Activated CD4-positive, alpha-beta T cell treated with anti-CD3 and anti-CD28 coated beads for 24 hours (primary cell): Measurements from ENCODE around the gene RAB20.
"Not testable (repeated sequence)": the region's sequence is repeated elsewhere in the genome, so short reads cannot be mapped to it uniquely, and the experiment has no call there.

Experiments
- DNase-seq, 2 donors: peaks; one replicate each; pipeline ENCODE4 v3.0.0-alpha.2; 2020; ENCODE audit warnings: low read depth in 2 of 2

The RAB20 gene

DNA sequence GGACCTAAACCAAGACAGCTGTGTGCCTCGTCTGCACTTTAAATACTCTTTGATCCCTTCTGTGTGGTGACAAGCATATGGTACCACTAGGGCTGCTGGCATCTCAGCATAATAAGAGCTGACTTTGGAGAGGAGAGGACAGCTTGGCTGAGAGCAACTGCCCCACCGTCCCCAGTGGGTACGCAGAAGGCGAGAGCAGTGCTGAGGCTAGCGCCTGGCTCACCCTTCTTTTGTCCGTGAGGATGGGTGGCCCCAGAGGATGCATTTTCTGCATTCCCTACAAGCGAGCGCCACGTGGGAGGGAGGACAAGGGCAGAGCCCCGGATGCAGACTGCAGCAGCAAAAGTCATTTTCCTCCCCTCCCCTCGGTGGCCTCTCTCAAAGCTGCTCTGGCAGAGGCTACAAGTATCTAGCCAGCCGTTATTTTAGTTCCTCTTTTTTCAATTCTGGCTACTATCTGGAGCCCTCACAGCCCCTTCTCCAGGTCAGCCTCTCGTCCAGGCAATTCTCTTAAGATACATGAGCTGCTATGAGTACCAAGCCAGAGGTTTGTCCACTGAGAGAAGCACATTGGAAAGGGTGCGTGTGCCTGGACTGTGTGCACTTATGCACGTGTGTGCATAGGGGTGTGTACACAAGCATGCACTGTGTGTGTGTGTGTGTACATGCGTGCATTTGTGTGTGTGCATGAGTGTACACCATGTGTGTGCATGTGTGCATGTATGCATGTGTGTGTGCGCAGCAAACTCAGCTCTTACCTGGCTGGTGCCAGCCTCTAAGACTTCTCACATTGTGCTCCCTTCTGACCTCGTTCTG is 51.3 kb downstream of the RAB20 start:
- no peak for DNase-seq

DNA sequence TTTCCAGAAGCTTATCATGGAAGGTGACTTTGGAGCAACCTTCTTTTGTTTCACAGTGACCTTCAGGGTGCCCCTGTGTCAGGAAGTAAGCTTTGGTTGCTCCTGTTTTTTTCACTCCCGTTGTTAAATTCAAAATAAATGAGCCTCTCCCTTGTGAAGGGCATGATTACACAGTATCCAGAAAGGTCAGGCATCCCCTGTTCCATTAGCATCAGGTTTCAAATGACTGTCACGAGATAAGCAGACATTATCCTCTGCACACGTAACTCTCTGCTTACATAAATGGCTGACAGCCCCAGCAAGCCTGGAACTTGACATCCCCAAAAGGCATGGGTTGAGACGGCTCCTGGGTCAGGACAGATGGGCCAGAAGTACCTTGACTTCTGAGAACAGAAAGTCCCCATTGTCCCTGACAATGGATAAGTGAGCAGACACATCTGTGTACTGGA is 52.0 kb downstream of the RAB20 start:
- no peak for DNase-seq

GRCh38 chr13:110507678-110508381 is 53.7 kb downstream of the RAB20 start:
- DNase-seq, result no peak

- DNase-seq, result no peak
Measured at GRCh38 chr13:110506859-110507566, 54.5 kb downstream of the RAB20 start.

- no peak for DNase-seq
Measured at GRCh38 chr13:110506396-110506795, 55.1 kb downstream of the RAB20 start.

DNA sequence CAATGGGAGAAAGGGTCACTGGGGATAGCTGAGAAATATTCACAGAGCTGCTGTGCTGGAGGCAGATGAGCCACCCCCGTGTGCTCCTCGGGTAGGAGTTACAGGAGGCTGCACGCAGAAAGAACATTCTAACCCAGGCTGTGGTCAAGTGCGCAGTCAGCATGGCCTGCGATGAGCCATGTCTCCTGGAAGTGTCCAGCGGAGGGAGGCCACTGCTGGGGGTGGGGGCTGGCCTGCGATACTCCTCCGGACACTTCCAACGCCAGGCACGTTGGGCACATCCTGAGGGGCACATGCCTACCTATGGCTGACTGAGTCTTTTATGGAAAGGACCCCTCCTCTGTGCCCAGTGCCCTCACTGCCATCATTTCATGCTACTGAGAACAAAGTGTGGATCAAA is 55.9 kb downstream of the RAB20 start:
- no peak for DNase-seq

- DNase-seq, result no peak
Measured at GRCh38 chr13:110503979-110504499, 57.5 kb downstream of the RAB20 start.

- DNase-seq, result no peak
Measured at GRCh38 chr13:110503037-110503901, 58.3 kb downstream of the RAB20 start.

- DNase-seq, result no peak
Measured at GRCh38 chr13:110501188-110501587, 60.3 kb downstream of the RAB20 start.

- no peak for DNase-seq
Measured at GRCh38 chr13:110500341-110500740, 61.2 kb downstream of the RAB20 start.

DNA sequence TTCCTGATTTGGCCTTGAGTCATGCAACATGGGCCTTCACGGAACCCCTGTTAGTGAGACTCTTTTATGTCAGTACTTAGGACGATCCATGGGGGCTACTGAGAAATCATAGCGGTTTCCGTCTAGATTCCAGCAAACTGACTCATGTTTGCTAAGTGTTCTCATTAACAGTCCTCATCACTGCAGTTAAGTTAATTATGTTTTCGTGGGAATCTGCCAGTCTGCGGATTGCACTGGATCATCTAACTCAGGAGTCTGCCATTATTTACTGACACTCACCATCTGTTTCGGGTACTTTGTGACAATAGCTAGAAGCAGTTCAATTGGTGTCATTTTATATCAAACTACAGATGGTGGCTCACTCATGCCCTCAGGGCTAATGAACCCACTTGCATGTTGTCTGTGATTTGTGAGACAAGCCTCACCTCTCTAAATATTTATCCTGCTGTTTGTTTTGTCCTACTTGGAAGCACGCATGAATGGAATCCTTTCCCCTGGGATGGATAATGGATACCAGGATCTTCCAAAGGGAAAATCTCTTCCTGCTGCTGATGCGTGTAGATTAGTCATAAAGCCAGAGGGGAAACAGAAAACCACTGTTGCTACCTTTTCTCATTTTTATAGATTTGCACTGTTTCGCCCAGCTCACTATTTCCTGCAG is 61.8 kb downstream of the RAB20 start:
- no peak for DNase-seq

DNA sequence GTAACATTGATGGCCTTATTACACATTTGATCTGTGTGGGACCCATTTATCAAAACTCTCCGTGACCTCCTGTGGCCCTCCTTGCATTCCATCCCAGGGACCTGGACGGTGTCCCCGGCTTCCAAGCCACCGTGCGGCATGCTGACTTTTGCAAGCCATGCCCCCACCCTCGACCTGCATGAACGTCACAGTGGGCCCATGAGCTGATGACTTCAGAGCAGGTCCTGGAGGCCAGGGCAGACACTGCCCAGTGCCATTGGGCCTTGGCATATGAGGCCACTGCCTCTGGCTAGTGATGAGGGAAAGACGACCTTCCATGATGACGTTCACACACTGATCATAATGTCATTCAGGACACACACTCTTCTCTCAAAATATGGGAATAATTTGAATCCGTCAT is 62.8 kb downstream of the RAB20 start:
- DNase-seq, result no peak

DNA sequence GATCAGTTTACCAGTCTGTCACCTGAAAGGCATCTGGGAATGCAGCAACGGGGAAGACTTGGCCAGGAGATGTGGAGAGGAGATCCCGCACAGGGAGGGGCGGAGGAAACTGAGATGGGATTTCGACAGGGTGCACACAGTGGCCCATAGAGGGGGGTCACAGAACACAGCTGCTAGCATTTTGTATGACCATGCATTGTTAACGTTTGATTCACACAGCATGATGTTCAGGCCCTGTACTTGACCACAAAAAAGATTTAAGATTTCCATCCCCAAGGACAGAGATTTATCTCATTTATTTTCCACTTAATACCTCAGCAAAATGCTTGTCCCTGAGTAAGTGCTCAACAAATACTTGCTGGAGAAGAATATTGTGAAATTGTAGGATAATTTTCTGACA is 63.2 kb downstream of the RAB20 start:
- no peak for DNase-seq

DNA sequence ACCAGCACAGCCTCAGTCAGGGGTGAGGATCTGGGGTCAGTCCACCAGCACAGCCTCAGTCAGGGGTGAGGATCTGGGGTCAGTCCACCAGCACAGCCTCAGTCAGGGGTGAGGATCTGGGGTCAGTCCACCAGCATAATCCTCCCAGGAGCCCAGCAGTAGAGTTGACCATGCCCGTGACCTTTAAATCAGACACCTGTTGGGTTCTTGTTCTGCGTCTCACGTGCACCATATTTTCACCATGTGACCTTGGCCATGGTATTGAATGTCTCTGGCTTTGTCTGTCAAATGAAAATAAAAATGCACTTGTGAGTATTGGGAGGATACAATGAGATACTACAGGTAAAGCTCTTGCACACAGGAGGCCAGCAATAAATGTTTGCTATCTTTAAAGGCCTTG is 63.6 kb downstream of the RAB20 start:
- not testable (repeated sequence) for DNase-seq

DNA sequence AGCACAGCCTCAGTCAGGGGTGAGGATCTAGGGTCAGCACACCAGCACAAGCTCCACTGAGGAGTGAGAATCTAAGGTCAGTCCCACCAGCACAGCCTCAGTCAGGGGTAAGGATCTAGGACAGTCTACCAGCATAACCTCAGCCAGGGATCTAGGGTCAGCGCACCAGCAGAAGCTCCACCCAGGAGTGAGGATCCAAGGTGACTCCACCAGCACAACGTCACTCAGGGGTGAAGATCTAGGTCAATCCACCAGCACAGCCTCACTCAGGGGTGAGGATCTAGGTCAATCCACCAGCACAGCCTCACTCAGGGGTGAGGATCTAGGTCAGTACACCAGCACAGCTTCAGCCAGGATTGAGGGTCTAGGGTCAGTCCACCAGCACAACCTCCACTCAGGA is 64.5 kb downstream of the RAB20 start:
- DNase-seq, result no peak

DNA sequence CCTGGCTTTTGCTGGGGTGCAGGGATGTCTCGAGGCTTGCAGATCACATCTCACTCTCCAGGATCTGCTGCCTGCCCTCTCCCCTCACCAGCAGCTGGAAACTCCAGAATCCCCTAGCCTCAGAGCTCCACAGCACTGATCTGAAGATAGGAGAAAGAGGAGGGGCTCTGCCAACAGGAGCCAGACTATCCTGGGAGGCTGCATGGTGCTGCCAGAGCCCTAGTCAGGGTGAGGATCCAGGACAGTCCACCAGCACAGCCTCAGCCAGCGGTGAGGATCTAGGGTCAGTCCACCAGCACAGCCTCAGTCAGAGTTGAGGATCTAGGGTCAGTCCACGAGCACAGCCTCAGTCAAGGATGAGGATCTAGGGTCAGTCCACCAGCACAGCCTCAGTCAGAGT is 65.2 kb downstream of the RAB20 start:
- DNase-seq, result no peak

DNA sequence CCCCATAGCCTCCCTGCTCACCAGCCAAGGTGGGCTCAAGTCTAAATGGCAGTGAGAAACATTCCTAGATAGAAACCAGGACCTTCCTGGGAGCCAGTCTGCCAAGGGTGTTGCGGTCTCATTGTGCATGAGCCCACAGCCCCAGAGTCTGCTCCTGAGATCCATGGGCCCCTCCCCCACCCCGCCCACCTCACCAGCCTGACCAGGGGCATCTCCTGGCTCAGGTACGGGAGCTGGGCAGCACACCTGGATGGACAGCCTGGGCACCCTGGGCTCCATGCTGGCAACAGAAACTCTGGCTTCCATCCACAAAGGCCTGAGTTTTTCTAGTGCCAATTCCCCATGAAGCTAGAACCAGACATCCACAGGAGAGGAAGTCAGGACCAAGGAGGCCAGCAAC is 65.6 kb downstream of the RAB20 start:
- DNase-seq, result no peak

DNA sequence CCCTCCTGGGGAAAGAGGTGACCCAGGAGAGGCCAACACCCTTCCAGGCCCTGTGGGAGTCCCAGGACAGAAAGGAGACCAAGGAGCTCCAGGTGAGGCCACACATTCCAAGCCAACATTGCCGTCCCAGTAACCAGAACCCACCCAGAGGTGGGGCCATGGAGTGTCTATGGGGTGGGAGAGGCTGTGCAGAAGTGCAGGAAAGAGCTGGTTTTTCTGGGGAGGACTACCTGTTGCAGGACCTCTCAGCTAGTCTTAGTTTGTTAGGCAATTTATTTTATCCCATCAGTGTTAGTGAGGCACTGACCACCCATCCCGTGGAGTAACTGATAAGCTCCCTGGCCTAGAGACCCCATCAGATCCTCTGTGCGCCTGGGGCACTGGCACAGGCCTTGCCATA is 66.1 kb downstream of the RAB20 start:
- no peak for DNase-seq

DNA sequence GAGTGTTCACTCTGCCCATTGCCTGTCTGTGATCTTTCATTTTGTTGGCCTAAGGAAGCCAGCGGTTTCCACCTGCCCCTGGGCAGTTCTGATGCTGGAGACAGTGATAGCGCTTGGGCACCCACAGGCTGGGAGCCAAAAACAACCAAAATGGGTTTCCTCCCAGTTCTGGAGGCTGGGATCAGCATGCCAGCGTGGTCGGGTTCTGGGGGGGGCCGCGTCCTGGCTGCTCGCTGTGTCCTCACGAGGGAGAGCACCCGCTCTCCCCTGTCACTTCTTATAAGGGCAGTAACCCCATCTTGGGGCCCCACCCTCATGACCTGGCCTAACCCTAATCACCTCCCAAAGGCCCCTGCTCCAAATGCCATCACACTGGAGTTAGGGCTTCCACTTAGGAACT is 67.9 kb downstream of the RAB20 start:
- DNase-seq, result no peak

- no peak for DNase-seq
Measured at GRCh38 chr13:110492679-110493593, 68.6 kb downstream of the RAB20 start.
